Left cardiac atrium (tissue), 4 donors: ENCODE results near the gene FAM184B. TPM values are rescaled to one million over a fixed set of nuclear protein-coding genes. Genes with fewer than 3 reads are reported as not detected.
A peak's percentile ranks its signal among the peaks of the same experiment; 100 is the strongest.

Source experiments
- ATAC-seq, 2 donors: fragments of 200-7000 bp; cut with Tn5 transposase; one replicate each; pipeline ENCODE4 v1.9.1; 2020; ENCODE audit warnings: mild to moderate bottlenecking in 2 of 2, moderate library complexity in 2 of 2
- DNase-seq: peaks from one replicate; pipeline ENCODE4 v3.0.0-alpha.2; 2020
- intact Hi-C, 2 donors: fragments of 100-400 bp; cut with DNase I; formaldehyde crosslinking; loops; one replicate each; pipeline versions ENCODE4 v1.14.1 to v1.15.1; 2022 to 2023
- total RNA-seq, 2 donors: library from RNA; stranded (reverse); fragmentation: NEBNext Ultra II Directional; extraction: Animal tissue kit (Norgen Biotek cat#: 25700); gene quantifications; one replicate each; pipeline ENCODE4 v1.2.1, GENCODE V29; 2021
- donor health status: DM: no; HTN: yes; CAD: no.
- donor health status: DM: no; HTN: yes; CAD: no; lungs with severe emphysema.
- donor health status: DM: yes; HTN: yes; CAD: no.
- donor health status: Dilated cardiomyopathy.

FAM184B gene
- total RNA-seq, 2 donors from 2014 or later: 0.03 TPM; not detected in 1

DNA sequence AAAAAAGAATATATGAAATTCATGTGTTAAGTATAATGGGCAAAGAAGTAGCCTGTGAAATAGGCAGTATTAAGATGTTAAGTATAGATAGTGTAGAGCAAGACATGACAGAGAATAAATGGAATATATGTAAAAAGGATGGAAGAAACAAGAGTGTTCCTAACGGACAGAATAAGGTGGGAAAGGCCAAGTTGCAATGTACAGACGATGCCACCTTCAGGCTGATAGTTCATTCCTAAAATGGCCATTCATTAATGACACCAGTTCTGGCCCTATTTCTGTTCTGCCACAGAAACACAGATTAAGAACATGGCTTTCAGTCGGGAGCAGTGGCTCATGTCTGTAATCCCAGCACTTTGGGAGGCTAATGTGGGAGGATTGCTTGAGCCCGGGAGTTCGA lies 4.4 kb upstream of the FAM184B start:
- intact Hi-C loops: no loop called here
- ATAC-seq (no peak), DNase-seq (no peak)

- intact Hi-C loops: no loop called here
- ATAC-seq (peak in 1 of 2 donors; percentile 27), DNase-seq (no peak)
Measured at GRCh38 chr4:17780501-17781299, 721 bp downstream of the FAM184B start.

DNA sequence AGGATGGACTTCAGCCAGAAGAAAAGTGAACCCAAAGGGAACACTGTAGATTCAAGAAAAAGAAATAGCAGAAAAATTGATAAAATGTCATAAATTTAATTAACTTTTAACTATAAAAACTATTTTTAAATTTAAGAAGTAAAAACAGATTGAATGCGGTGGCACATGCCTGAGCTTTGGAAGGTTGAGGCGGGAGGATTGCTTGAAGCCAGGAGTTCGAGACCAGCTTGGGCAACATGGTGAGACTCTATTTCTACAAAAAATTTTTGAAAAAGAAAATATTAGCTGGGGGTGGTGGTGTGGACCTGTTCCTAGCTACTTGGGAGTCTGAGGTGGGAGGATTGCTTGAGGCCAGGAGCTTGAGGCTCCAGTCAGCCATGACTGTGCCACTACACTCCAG lies 3.0 kb downstream of the FAM184B start:
- intact Hi-C loops: no loop called here
- ATAC-seq (no peak), DNase-seq (no peak)

- intact Hi-C loops: no loop called here
- ATAC-seq: no peak
Measured at GRCh38 chr4:17773135-17773698, 8.2 kb downstream of the FAM184B start.

GRCh38 chr4:17771284-17771908 lies 10.0 kb downstream of the FAM184B start:
- ATAC-seq (no peak), DNase-seq (no peak)
- intact Hi-C loops: no loop called here

More at GRCh38 chr4:17773135-17773698, 8.2 kb downstream of the FAM184B start:
- no peak for DNase-seq

GRCh38 chr4:17770845-17771244 lies 10.6 kb downstream of the FAM184B start:
- no peak for ATAC-seq
- no peak for DNase-seq
- intact Hi-C loops: no loop called here

GRCh38 chr4:17769406-17770174 lies 11.8 kb downstream of the FAM184B start:
- DNase-seq (no peak), ATAC-seq (no peak)
- intact Hi-C loops: no loop called here

GRCh38 chr4:17766826-17767458 lies 14.5 kb downstream of the FAM184B start:
- intact Hi-C loops: no loop called here
- ATAC-seq (no peak), DNase-seq (no peak)

DNA sequence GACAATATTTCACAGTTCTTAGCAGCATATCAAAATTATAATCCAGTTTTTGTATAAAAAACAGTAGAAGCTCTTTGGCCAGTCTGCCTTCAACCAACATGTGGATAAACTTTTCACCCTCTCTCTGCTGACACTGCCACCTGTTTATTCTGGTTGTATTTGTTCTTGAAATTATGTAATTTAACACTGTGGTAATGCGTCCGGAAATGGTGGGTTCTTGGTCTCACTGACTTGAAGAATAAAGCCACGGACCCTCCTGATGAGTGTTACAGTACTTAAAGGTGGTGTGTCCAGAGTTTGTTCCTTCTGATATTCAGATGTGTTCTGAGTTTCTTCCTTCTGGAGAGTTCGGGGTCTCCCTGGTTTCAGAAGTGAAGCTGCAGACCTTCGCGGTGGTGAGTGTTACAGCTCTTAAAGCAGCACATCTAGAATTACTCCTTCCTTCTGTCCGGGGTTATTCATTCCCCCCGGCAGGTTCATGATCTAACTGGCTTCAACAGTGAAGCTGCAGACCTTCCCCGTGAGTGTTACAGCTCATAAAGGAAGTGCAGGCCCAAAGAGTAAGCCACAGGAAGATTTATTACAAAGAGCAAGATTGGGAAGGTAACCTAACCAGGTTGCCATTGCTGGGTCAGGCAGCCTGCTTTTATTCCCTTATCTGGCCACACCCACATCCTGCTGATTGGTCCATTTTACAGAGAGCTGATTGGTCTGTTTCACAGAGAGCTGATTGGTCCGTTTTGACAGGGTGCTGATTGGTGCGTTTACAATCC lies 15.7 kb downstream of the FAM184B start:
- ATAC-seq: no peak
- intact Hi-C loops: no loop called here
- DNase-seq: no peak

- DNase-seq: no peak
- no peak for ATAC-seq
- intact Hi-C loops: no loop called here
Measured at GRCh38 chr4:17763931-17764330, 17.5 kb downstream of the FAM184B start.

DNA sequence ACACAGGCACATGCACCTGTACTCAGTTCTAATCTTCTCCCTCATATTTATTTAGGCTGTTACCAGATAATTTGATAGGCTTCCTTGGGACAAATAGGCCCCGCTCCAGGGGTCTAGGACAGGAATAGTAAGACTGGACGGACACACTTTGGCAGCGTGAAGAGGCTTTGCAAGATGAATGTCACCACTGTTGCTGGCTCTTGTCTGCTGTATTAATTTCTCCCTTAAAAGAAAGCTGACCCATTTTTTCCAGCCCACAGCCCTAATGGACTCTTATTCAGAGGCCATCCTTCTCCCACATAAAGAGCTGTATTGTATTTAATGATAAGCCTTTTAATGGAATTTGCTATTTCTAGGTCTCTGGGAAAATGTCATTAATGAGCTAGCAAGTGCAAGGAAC lies 18.0 kb downstream of the FAM184B start:
- no peak for ATAC-seq
- intact Hi-C loops: no loop called here
- DNase-seq: no peak

GRCh38 chr4:17762726-17763125 lies 18.7 kb downstream of the FAM184B start:
- DNase-seq: no peak
- intact Hi-C loops: no loop called here
- ATAC-seq: no peak

DNA sequence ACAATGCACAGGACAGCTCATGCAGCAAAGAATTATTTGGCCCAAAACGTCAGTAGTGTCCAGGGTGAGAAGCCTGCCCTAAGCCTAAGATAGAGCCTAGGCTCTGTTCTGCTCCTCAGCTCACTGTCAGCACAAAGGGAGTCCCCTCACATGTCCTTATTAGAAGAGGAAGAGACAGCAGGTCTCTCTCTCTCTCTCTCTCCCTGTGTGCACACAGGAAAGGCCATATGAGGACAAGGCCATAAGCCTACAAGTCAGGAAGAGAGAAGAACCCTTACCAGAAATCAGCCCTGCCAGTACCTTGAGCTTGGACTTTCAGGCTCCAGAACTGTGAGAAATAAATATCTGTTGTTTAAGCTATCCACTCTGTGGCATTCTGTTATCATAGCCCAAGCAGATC lies 20.4 kb downstream of the FAM184B start:
- intact Hi-C loops: no loop called here
- DNase-seq (no peak), ATAC-seq (no peak)

DNA sequence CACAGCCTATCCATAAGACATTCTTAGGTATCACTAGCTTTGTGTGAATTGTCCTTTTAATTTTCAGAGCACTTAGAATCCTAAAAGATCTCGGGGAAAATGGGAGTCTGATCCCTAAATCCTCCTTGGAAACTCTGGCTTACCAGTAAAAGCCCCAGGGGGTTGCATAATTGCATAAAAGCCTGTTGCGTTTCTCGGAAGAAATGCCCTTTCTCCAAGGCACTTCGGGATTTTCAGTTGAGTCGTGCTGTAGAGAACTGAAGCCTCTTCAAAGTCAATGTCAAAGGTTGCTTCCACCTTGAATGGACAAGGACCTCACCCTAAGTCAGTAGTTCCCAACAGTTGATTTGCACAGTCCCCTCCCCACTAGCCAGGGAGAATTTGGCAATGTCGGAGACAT lies 20.8 kb downstream of the FAM184B start:
- DNase-seq (no peak), ATAC-seq (no peak)
- intact Hi-C loops: no loop called here

DNA sequence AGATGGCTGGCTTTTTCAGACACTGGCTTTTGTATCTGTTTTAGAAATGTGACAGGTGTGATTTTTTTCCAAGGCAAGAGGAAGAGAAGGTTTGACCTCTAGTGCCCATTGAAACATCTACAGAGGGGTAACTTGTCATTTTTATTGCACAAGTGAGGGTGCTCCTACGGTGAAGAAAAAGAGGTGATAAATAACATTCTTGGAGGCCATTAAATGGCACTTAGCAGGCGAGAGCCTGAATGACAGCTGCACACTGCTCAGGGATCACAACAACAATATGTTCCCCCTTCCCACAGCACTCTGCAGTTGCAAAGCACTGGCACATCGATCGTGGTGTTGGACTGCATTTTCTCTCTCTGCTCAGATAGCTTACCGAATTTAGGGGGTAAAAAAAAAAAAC lies 22.9 kb downstream of the FAM184B start:
- intact Hi-C loops: no loop called here
- ATAC-seq (no peak), DNase-seq (no peak)

- DNase-seq: no peak
- intact Hi-C loops: no loop called here
- ATAC-seq: no peak
Measured at GRCh38 chr4:17757621-17758020, 23.8 kb downstream of the FAM184B start.

DNA sequence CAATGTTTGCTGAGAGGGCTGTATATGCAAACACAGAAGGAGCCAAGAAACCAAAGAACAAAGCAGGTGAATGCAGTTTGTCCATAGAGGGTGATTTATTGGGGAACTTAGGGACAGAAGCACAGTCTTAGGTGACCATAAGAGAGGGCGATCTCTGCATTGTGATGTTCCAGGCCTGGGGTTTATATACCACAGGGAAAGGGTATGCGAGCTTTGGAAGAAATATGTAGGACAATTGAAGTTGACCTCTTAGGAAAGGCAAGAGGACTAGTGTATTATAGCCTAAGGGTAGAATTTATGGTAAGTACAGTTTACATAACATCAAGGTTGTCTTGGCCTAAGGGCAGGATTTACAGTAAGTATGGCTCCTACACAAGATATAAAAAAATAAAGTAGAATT lies 27.8 kb downstream of the FAM184B start:
- intact Hi-C loops: no loop called here
- ATAC-seq (no peak), DNase-seq (no peak)

- intact Hi-C loops: no loop called here
- ATAC-seq (no peak), DNase-seq (no peak)
Measured at GRCh38 chr4:17740702-17741101, 40.7 kb downstream of the FAM184B start.

GRCh38 chr4:17736484-17736883 lies 44.9 kb downstream of the FAM184B start:
- ATAC-seq (no peak), DNase-seq (no peak)
- intact Hi-C loops: no loop called here
